Osteoblast (primary cell): Measurements from ENCODE around the gene ACAD9. TPM values are rescaled to one million over a fixed set of nuclear protein-coding genes. Genes with fewer than 3 reads are reported as not detected.

Experiments
- DNase-seq: peaks from one replicate; pipeline ENCODE4 v3.0.0; 2011; ENCODE audit warnings: low spot score, mixed read lengths; ENCODE audit not compliant: insufficient read length; ENCODE audit errors: missing footprints
- H2AFZ ChIP-seq: 2 replicates; pipeline ENCODE4 v1.6.0; 2011; ENCODE audit warnings: mild to moderate bottlenecking, low read length
- H3K27ac ChIP-seq: 2 replicates; pipeline ENCODE4 v1.5.1; 2011; ENCODE audit warnings: mild to moderate bottlenecking, low read depth, low read length, moderate library complexity
- H3K27me3 ChIP-seq: 2 replicates; pipeline ENCODE4 v1.6.0; 2012; ENCODE audit warnings: mild to moderate bottlenecking, control low read depth, inconsistent platforms, low read length, moderate library complexity; ENCODE audit not compliant: insufficient read depth
- H3K36me3 ChIP-seq: 2 replicates; pipeline ENCODE4 v1.5.1; 2011; ENCODE audit warnings: mild to moderate bottlenecking, low read length, control low read depth, moderate library complexity; ENCODE audit not compliant: insufficient read depth
- H3K4me1 ChIP-seq: 2 replicates; pipeline ENCODE4 v1.5.1; 2011; ENCODE audit warnings: mild to moderate bottlenecking, low read length, control low read depth, moderate library complexity; ENCODE audit not compliant: insufficient read depth
- H3K4me2 ChIP-seq: 2 replicates; pipeline ENCODE4 v1.6.0; 2011; ENCODE audit warnings: mild to moderate bottlenecking, low read length; ENCODE audit not compliant: insufficient read depth
- H3K4me3 ChIP-seq: fragments of 200-600 bp; sonication (generic); 3 replicates; pipeline ENCODE4 v1.5.1; 2012; ENCODE audit warnings: mild to moderate bottlenecking, low read length, inconsistent platforms; ENCODE audit not compliant: insufficient read depth
- H3K79me2 ChIP-seq: 2 replicates; pipeline ENCODE4 v1.6.0; 2012; ENCODE audit warnings: mild to moderate bottlenecking, low read length, control low read depth, inconsistent platforms; ENCODE audit not compliant: insufficient read depth
- H3K9me3 ChIP-seq: 2 replicates; pipeline ENCODE4 v1.5.1; 2011; ENCODE audit warnings: low read depth, low read length, control low read depth
- H4K20me1 ChIP-seq: 2 replicates; pipeline ENCODE4 v1.6.0; 2012; ENCODE audit warnings: mild to moderate bottlenecking, low read length, control low read depth; ENCODE audit not compliant: insufficient read depth
- CTCF ChIP-seq: IDR thresholded peaks from 2 replicates; pipeline ENCODE4 v1.5.1; 2011; ENCODE audit warnings: mild to moderate bottlenecking, low read depth, low read length, moderate library complexity; ENCODE audit errors: extremely low read depth
- total RNA-seq: library from RNA; depleted of rRNA; stranded (reverse); fragments of >200 nt; gene quantifications from 2 replicates; pipeline ENCODE4 v1.2.3, GENCODE V29; 2012

ACAD9 gene
- total RNA-seq, 1 donor = 34.7 TPM

- H3K4me3 ChIP-seq = no peak overlapping the region
- peaks cover 43% of the 10 kb centered on the region for H3K36me3 ChIP-seq
- H4K20me1 ChIP-seq = no peaks in the 10 kb centered on the region
- no peaks in the 10 kb centered on the region for H3K27me3 ChIP-seq
- no peak for DNase-seq
- H3K4me2 ChIP-seq = no peak overlapping the region
- H3K27ac ChIP-seq = no peak overlapping the region
- no peaks in the 10 kb centered on the region for H3K4me1 ChIP-seq
- TF ChIP-seq CTCF = no peak
- no peaks in the 10 kb centered on the region for H3K79me2 ChIP-seq
- no peaks in the 10 kb centered on the region for H3K9me3 ChIP-seq
- H2AFZ ChIP-seq = no peak overlapping the region
Measured at GRCh38 chr3:128914966-128915645, 35.7 kb downstream of the ACAD9 start.

DNA sequence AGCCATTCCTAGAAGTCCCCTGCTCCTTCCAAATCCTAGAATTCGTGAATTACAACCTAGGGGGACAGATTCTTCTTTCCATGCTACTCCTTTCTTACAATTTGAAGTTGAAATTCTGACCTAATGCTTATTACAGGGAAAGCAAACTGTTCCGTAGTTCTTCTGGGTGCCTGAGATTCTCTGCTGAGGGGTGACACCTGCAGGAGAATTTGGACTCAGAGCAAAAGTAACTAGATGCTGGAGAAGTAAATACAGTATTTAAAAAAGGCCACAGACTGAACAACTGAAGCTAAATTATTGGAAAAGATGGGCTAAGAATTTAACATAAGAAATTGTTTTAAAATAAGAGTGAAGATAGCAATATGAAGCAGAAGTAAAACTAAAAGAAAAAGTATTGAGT is 37.9 kb downstream of the ACAD9 start:
- Histone ChIP-seq H3K79me2 (no peaks in the 10 kb centered on the region), H4K20me1 (no peaks in the 10 kb centered on the region), H3K4me2 (no peak overlapping the region), H3K9me3 (peaks cover 4% of the 10 kb centered on the region), H3K27ac (no peak overlapping the region), H2AFZ (no peak overlapping the region), H3K4me1 (no peaks in the 10 kb centered on the region), H3K27me3 (no peaks in the 10 kb centered on the region), H3K36me3 (peaks cover 36% of the 10 kb centered on the region), H3K4me3 (no peak overlapping the region)
- no peak for TF ChIP-seq CTCF
- DNase-seq = no peak

DNA sequence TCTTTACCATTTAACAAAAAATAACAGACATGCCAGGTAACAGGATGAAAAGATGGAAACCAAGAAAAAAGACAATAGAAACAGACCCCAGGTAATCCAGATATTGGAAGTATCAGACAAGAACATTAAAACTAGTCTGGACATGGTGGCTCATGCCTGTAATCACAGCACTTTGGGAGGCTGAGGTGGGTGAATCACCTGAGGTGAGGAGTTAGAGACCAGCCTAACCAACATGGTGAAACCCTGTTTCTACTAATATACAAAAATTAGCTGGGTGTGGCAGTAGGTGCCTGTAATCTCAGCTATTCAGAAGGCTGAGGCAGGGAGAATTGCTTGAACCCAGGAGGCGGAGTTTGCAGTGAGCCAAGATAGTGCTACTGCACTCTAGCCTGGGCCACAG is 40.6 kb downstream of the ACAD9 start:
- Histone ChIP-seq H3K9me3 (peaks cover 7% of the 10 kb centered on the region), H3K4me2 (no peak overlapping the region), H3K79me2 (no peaks in the 10 kb centered on the region), H3K27ac (no peak overlapping the region), H2AFZ (no peak overlapping the region), H3K27me3 (no peaks in the 10 kb centered on the region), H4K20me1 (no peaks in the 10 kb centered on the region), H3K4me3 (no peak overlapping the region), H3K4me1 (no peaks in the 10 kb centered on the region), H3K36me3 (peaks cover 19% of the 10 kb centered on the region)
- TF ChIP-seq CTCF = no peak
- DNase-seq = no peak

GRCh38 chr3:128922804-128923459 is 43.5 kb downstream of the ACAD9 start:
- H3K4me2 ChIP-seq = no peak overlapping the region
- H3K27ac ChIP-seq = no peak overlapping the region
- DNase-seq = no peak
- no peaks in the 10 kb centered on the region for H3K4me1 ChIP-seq
- TF ChIP-seq CTCF = no peak
- H3K27me3 ChIP-seq = no peaks in the 10 kb centered on the region
- H3K9me3 ChIP-seq = peaks cover 9% of the 10 kb centered on the region
- peaks cover under 1% of the 10 kb centered on the region for H3K36me3 ChIP-seq
- no peak overlapping the region for H3K4me3 ChIP-seq
- no peak overlapping the region for H2AFZ ChIP-seq
- no peaks in the 10 kb centered on the region for H3K79me2 ChIP-seq
- H4K20me1 ChIP-seq = no peaks in the 10 kb centered on the region
